Neutrophil (primary cell): ENCODE data around the gene USP54.

ENCODE experiments used
- H3K27ac ChIP-seq: fragments of 200-600 bp; sonication (generic); 2 replicates; pipeline ENCODE4 v1.5.1; 2016; ENCODE audit warnings: mild to moderate bottlenecking, moderate library complexity
- H3K27me3 ChIP-seq: fragments of 200-600 bp; sonication (generic); 2 replicates; pipeline ENCODE4 v1.6.0; 2016; ENCODE audit warnings: mild to moderate bottlenecking
- H3K36me3 ChIP-seq: fragments of 200-600 bp; sonication (generic); 2 replicates; pipeline ENCODE4 v1.5.1; 2017
- H3K4me1 ChIP-seq, 2 experiments: fragments of 200-600 bp in 1 of 2; sonication (generic) in 1 of 2; 1 replicate in 1 of 2; 2 replicates in 1 of 2; pipeline versions ENCODE4 v1.5.1 to v1.6.1; 2013 to 2016; ENCODE audit warnings: low read depth in 1 of 2, low read length in 1 of 2, mild to moderate bottlenecking in 1 of 2, moderate library complexity in 1 of 2; ENCODE audit not compliant: control insufficient read depth in 1 of 2, insufficient read depth in 1 of 2
- H3K4me3 ChIP-seq, 2 experiments: fragments of 200-600 bp in 1 of 2; sonication (generic) in 1 of 2; 1 replicate in 1 of 2; 2 replicates in 1 of 2; pipeline ENCODE4 v1.5.1; 2013 to 2016; ENCODE audit warnings: low read depth in 1 of 2, low read length in 1 of 2, mild to moderate bottlenecking in 1 of 2, moderate library complexity in 1 of 2
- H3K9me3 ChIP-seq: fragments of 200-600 bp; sonication (generic); 2 replicates; pipeline ENCODE4 v1.5.1; 2016
- CTCF ChIP-seq: fragments of 200-600 bp; sonication (generic); IDR thresholded peaks from 2 replicates; pipeline ENCODE4 v1.5.1; 2016; ENCODE audit warnings: antibody characterized with exemption

USP54 gene

GRCh38 chr10:73456187-73456890, 134.8 kb downstream of the USP54 start:
- no peak for TF ChIP-seq CTCF
- no peaks in the 10 kb centered on the region for H3K4me1 ChIP-seq
- no peak overlapping the region for H3K4me3 ChIP-seq
- no peaks in the 10 kb centered on the region for H3K27me3 ChIP-seq
- H3K9me3 ChIP-seq, result no peaks in the 10 kb centered on the region
- H3K36me3 ChIP-seq, result peaks cover 30% of the 10 kb centered on the region
- no peak overlapping the region for H3K27ac ChIP-seq

GRCh38 chr10:73449113-73449512, 142.0 kb downstream of the USP54 start:
- H3K9me3 ChIP-seq, result no peaks in the 10 kb centered on the region
- H3K4me3 ChIP-seq, result no peak overlapping the region
- no peaks in the 10 kb centered on the region for H3K4me1 ChIP-seq
- TF ChIP-seq CTCF, result no peak
- peaks cover 40% of the 10 kb centered on the region for H3K36me3 ChIP-seq
- H3K27me3 ChIP-seq, result no peaks in the 10 kb centered on the region
- no peak overlapping the region for H3K27ac ChIP-seq

- Histone ChIP-seq H3K4me3 (no peak overlapping the region), H3K27me3 (no peaks in the 10 kb centered on the region), H3K27ac (no peak overlapping the region), H3K36me3 (peaks cover 45% of the 10 kb centered on the region), H3K9me3 (no peaks in the 10 kb centered on the region), H3K4me1 (no peaks in the 10 kb centered on the region)
- no peak for TF ChIP-seq CTCF
Observed at GRCh38 chr10:73448384-73448783, 142.8 kb downstream of the USP54 start.
